T-helper 1 cell treated with Interleukin-12 subunit alpha and Interleukin-12 subunit beta and Interleukin-4 antibody, amounts not matched to agents 30 ng/mL and 1 ng/mL, for 36 hours (primary cell): Measurements from ENCODE around the gene SLC17A6. TPM values are rescaled to one million over a fixed set of nuclear protein-coding genes. Genes with fewer than 3 reads are reported as not detected.

Source experiments
- intact Hi-C: fragments of 100-400 bp; cut with micrococcal nuclease; formaldehyde crosslinking; loops from one replicate; pipeline ENCODE4 v1.15.1; 2024
- total RNA-seq: library from RNA; stranded (reverse); gene quantifications from 2 replicates; pipeline ENCODE4 v1.2.3, GENCODE V29; 2022

Gene SLC17A6
- total RNA-seq, 1 donor from 2014 or later = not detected

GRCh38 chr11:22389526-22390282, 51.5 kb downstream of the SLC17A6 start:
- intact Hi-C loops = no loop called here

GRCh38 chr11:22390283-22390655, 52.1 kb downstream of the SLC17A6 start:
- intact Hi-C loops = no loop called here

GRCh38 chr11:22392561-22392960, 54.4 kb downstream of the SLC17A6 start:
- intact Hi-C loops = no loop called here

- intact Hi-C loops = no loop called here
Observed at GRCh38 chr11:22405377-22405776, 67.2 kb downstream of the SLC17A6 start.

- intact Hi-C loops = no loop called here
Observed at GRCh38 chr11:22407267-22407666, 69.1 kb downstream of the SLC17A6 start.

- intact Hi-C loops = no loop called here
Observed at GRCh38 chr11:22407921-22408320, 69.7 kb downstream of the SLC17A6 start.

GRCh38 chr11:22415476-22415875, 77.3 kb downstream of the SLC17A6 start:
- intact Hi-C loops = no loop called here

GRCh38 chr11:22416462-22416861, 78.3 kb downstream of the SLC17A6 start:
- intact Hi-C loops = no loop called here

- intact Hi-C loops = loop anchor here (10.0 kb wide), 1 partner anchor 358 kb away; no protein-coding TSS in a partner anchor
Observed at GRCh38 chr11:22426915-22427314, 88.7 kb downstream of the SLC17A6 start.

Other genes starting within 250 kb of the SLC17A6 start
- 0.05 and 0.07 TPM in 2 replicates for gene ANO5, start 145.3 kb upstream of the SLC17A6 start, total RNA-seq